Effector CD8-positive, alpha-beta T cell (primary cell): ENCODE measurements around the gene BICD1.

Source experiments
- DNase-seq: peaks from one replicate; lab custom pipeline; 2025; lab: John Stamatoyannopoulos, UW

Gene BICD1

GRCh38 chr12:32102234-32102633, 4.4 kb upstream of the BICD1 start:
- DNase-seq: no peak

GRCh38 chr12:32104572-32105355, 1.9 kb upstream of the BICD1 start:
- no peak for DNase-seq

- DNase-seq: no peak
These were observed 596 bp upstream of the BICD1 start for GRCh38 chr12:32105986-32106516.

GRCh38 chr12:32107359-32108267, 966 bp downstream of the BICD1 start:
- no peak for DNase-seq

GRCh38 chr12:32108787-32109186, 2.1 kb downstream of the BICD1 start:
- DNase-seq: no peak

GRCh38 chr12:32110417-32110816, 3.8 kb downstream of the BICD1 start:
- DNase-seq: no peak

- DNase-seq: no peak
These were observed 4.3 kb downstream of the BICD1 start for GRCh38 chr12:32110942-32111341.

- DNase-seq: no peak
These were observed 8.9 kb downstream of the BICD1 start for GRCh38 chr12:32115404-32116104.

GRCh38 chr12:32116897-32117296, 10.2 kb downstream of the BICD1 start:
- DNase-seq: no peak

GRCh38 chr12:32117316-32117715, 10.7 kb downstream of the BICD1 start:
- DNase-seq: no peak

- DNase-seq: no peak
These were observed 12.2 kb downstream of the BICD1 start for GRCh38 chr12:32118806-32119205.

- no peak for DNase-seq
These were observed 13.8 kb downstream of the BICD1 start for GRCh38 chr12:32120419-32120818.

GRCh38 chr12:32124637-32125036, 18.0 kb downstream of the BICD1 start:
- DNase-seq: no peak

GRCh38 chr12:32125455-32126084, 18.9 kb downstream of the BICD1 start:
- DNase-seq: no peak

GRCh38 chr12:32126720-32127119, 20.1 kb downstream of the BICD1 start:
- DNase-seq: no peak

GRCh38 chr12:32131666-32132065, 25.0 kb downstream of the BICD1 start:
- no peak for DNase-seq

GRCh38 chr12:32134101-32134888, 27.6 kb downstream of the BICD1 start:
- no peak for DNase-seq

GRCh38 chr12:32135967-32136366, 29.3 kb downstream of the BICD1 start:
- no peak for DNase-seq

- no peak for DNase-seq
These were observed 29.8 kb downstream of the BICD1 start for GRCh38 chr12:32136404-32136803.

GRCh38 chr12:32139064-32139421, 32.4 kb downstream of the BICD1 start:
- no peak for DNase-seq

GRCh38 chr12:32140877-32141276, 34.2 kb downstream of the BICD1 start:
- DNase-seq: no peak
